GM18951 (cell line): ENCODE data around the gene ATL3.
"Not testable (repeated sequence)": the region's sequence is repeated elsewhere in the genome, so short reads cannot be mapped to it uniquely, and the experiment has no call there.

Source experiments
- POLR2A ChIP-seq: IDR thresholded peaks from 4 replicates; pipeline ENCODE4 v1.6.1; 2011; ENCODE audit warnings: mild to moderate bottlenecking; ENCODE audit not compliant: insufficient read length, insufficient read depth; ENCODE audit errors: extremely low read depth
- in situ Hi-C: fragments of 300-500 bp; cut with MboI; formaldehyde crosslinking; loops from one replicate; pipeline ENCODE4 v1.12.0; 2022; ENCODE audit warnings: low sequenced_read_pairs, mixed read lengths, inconsistent platforms; ENCODE audit not compliant: unreplicated experiment

Gene ATL3

DNA sequence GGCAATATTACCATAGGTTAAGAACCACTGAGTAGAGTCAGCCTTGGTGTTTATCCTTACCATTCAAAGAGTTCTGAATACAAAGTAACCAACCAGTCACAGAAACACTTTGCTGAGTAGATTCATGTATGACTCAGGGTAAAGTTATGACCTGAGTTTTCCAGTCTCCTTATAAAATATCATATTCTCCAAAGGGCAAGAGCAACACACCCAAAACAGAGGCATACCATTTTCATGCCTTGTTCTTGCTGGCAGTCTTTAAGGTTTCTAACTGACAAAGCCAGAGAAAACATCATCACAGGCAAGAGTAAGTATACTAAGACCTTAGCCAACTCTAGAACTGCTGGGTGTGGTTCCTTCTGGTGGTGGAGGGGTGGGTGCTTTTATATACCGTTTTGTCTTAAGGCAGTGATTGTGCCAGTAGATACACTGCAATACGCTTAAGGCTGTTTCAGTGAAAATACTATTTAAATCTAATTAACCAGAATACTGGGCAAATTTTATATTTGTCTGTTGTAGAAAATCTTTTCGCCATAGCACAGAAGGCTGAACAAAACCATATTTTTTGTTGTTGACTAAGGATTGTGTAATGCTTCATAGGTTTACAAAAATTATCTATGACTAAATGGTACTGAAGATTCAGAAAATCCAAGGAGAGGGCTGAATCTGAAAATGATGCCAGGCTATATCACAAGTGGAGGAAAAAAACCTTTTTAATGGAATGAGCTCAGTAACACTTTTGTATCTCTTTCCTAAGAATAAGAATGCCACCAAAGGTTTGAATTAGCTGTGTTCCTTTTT, 3.0 kb downstream of the ATL3 start:
- in situ Hi-C loops = no loop called here
- no peak for TF ChIP-seq POLR2A

DNA sequence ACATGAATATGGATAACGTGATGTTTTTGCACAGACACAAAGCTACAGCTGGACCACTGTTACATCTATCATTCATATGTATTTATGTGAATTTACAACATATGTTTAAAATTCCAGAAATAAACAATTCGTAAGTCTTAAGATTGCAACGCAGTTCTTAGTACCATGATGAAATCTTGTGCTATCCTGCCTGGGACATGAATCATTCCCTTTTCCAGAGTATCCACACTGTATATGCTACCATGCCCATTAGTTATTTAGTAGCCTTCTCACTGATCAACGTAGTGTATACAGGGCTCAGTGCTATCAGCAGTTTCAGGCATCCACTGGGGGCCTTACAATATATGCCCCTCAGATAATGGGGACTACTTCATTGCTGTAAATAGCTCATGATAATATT, 4.3 kb downstream of the ATL3 start:
- TF ChIP-seq POLR2A = no peak
- in situ Hi-C loops = no loop called here

GRCh38 chr11:63663809-63664208, 7.4 kb downstream of the ATL3 start:
- TF ChIP-seq POLR2A = no peak
- in situ Hi-C loops = no loop called here

- in situ Hi-C loops = no loop called here
- no peak for TF ChIP-seq POLR2A
Measured at GRCh38 chr11:63660972-63661371, 10.2 kb downstream of the ATL3 start.

DNA sequence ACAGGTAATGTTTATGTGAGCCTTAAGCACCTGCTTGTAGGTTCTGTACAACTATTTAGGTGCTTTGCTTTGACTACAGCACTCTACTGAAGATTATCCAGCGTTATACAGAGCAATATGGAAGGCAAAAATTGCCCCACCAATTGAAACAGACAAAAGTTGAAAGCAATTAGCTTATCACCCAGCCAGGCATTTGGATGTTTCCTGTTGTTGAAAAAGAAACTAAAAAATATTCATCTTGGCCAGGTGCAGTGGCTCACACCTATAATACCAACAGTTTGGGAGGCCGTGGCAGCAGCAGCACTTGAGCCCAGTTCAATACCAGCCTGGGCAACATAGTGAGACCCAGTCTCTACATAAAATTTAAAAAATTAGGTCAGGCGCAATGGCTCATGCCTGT, 18.5 kb downstream of the ATL3 start:
- TF ChIP-seq POLR2A = no peak
- in situ Hi-C loops = no loop called here

GRCh38 chr11:63643205-63643604, 28.0 kb downstream of the ATL3 start:
- no peak for TF ChIP-seq POLR2A
- in situ Hi-C loops = no loop called here

GRCh38 chr11:63641727-63642126, 29.4 kb downstream of the ATL3 start:
- no peak for TF ChIP-seq POLR2A
- in situ Hi-C loops = no loop called here

- in situ Hi-C loops = loop anchor here (5.0 kb wide), 1 partner anchor 162 kb away; no protein-coding TSS in a partner anchor
- TF ChIP-seq POLR2A = no peak
Measured at GRCh38 chr11:63639199-63639832, 31.9 kb downstream of the ATL3 start.

DNA sequence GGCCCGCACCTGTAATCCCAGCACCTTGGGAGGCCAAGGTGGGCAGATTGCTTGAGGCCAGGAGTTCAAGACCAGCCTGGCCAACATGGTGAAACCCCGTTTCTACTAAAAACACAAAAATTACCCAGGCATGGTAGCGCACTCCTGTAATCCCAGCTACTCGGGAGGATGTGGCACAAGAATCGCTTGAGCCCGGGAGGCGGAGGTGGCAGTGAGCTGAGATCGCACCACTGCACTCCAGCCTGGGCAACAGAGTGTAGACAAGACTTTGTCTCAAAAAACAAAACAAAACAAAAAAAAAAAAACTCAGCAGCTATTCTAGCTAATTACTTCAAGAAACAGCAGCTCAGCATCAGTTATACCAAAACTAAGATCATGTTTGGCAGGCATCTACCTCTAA, 32.7 kb downstream of the ATL3 start:
- in situ Hi-C loops = loop anchor here (5.0 kb wide), 1 partner anchor 161 kb away; no protein-coding TSS in a partner anchor

DNA sequence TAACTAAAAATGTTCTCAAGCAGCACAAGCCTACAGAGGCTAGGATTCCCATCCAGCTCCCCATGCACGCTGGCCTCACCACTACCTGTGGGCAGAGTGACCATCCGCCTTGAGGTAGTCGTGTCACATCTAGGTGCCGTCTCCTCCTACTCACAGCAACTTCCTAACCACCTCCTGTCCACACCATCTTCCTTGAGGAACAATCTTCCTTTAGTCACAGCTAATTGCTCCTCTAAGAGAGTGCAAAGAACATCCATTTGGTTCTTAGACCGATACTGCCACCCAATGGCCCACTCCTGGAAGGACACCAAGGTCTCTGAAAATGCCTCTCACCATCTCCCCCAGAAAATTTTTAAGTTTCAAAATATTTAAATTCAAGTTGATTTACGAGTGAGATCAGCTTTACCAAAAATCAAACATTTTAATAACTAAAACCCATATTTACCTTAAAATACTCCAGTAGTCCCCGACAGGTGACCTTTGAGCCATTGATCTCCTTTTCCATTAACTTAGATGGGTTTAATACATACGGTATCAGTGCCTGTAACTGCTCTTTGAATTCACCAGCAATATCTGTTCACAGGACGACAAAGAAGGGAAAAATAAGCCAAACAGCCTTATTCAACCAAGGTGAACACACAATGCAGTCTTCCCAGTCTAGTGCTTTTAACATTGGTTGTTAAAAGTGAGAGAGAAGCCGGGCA, 35.3 kb downstream of the ATL3 start:
- in situ Hi-C loops = loop anchor here (5.0 kb wide), 1 partner anchor 159 kb away; no protein-coding TSS in a partner anchor

DNA sequence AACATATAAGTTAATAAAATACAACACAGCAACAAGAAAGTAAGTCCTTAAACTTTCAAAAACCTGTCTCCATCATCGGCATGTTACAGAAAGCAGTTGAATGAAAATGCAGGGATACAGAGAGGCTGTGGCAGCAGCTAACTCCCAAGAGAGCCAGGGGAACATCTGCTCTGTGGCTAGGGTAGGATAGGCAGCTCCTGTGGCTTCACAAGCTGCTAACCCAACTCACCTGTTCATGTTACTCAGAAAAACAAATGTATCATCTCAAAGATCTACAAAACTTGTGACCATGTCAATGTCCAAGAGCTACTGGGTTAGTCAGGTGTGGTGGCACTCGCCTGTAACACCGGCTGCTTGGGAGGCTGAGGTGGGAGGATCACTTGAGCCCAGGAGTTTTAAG, 41.8 kb downstream of the ATL3 start:
- in situ Hi-C loops = no loop called here
- no peak for TF ChIP-seq POLR2A

More for the DNA sequence above, 35.3 kb downstream of the ATL3 start:
- TF ChIP-seq POLR2A = no peak

DNA sequence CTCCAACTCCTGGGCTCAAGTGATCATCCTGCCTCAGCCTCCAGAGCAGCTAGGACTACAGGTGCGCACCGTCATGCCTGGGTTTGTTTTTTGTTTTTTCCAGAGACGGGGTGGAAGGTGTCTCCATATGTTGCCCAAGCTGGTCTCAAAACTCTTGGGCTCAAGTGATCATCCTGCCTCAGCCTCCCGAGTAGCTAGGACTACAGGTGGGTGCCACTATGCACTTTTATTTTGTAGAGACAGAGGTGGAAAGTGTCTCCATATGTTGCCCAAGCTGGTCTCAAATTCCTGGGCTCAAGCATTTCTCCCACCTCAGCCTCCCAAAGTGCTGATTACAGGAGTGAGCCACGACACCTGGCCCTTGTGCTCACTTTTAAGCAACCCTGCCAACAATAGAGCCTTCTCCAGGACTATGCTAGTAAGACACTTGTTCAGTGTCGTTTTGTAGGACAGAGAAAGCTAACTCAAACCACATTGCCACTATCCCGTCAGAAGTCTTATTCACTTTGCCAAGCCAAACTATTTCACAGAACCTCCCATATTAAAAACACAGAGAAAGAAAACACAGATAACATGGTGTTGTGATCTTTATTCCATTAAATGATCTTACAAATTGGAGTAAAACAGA, 47.5 kb downstream of the ATL3 start:
- in situ Hi-C loops = no loop called here
- no peak for TF ChIP-seq POLR2A

DNA sequence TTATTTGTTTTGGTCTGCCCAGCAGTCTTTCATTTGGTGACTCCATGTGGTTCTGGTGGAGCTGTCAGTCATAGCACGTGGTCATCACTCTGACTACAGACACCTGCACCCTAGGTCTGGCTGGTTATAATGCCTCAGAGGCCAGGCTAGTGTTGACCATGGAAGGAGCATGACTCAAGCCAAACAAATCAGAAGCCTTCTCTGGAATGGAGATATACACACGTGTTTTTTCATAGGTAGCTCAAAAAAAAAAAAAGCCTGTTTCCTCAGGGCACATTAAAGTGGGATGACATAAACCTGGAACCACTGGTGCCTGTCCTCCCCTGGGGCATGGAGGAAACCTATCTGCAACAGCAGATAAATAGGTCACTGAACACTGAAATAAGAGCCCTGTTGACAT, 48.9 kb downstream of the ATL3 start:
- TF ChIP-seq POLR2A = no peak
- in situ Hi-C loops = no loop called here

DNA sequence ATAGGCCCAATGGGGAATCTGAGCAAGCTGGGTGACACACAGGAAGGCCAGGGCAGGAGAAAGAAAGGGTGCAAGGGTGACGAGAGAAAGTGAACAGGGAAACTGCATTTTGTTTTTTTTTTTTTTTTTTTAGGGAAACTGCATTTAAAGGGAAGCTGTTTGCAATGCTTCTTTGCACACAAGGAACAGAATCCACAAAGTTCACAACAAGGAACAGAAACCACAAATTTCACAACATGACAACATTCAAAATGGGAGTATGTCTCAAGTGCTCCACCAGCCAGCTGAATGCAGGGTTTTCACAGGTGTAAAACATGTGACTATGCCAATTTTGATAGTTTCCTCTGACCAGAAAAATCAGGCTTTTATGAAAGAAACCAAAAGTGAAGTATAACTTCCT, 50.1 kb downstream of the ATL3 start:
- no peak for TF ChIP-seq POLR2A

GRCh38 chr11:63619967-63620366, 51.2 kb downstream of the ATL3 start:
- in situ Hi-C loops = no loop called here
- TF ChIP-seq POLR2A = no peak

More for the DNA sequence above, 50.1 kb downstream of the ATL3 start:
- in situ Hi-C loops = no loop called here

DNA sequence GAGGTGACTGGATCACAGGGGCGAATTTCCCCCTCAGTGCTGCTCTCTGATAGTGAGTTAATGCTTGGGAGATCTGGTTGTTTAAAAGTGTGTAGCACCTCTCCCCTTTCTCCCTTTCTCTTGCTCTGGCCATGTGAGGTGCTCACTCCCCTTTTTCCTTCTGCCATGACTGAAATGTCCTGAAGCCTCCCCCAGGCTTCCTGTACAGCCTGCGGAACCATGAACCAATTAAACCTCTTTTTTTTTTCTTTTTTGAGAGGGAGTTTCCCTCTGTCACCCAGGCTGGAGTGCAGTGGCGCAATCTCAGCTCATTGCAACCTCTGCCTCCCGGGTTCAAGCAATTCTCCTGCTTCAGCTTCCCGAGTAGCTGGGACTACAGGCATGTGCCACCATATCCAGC, 53.5 kb downstream of the ATL3 start:
- in situ Hi-C loops = not testable (repeated sequence)
